Panc1 (cell line): ENCODE results near the gene STRN3. TPM values are rescaled to one million over a fixed set of nuclear protein-coding genes. Genes with fewer than 3 reads are reported as not detected.

Experiments
- ATAC-seq: fragments of 200-7000 bp; cut with Tn5 transposase; 2 replicates; pipeline ENCODE4 v1.9.1; 2020; ENCODE audit warnings: mild to moderate bottlenecking, moderate library complexity
- BruUV-seq: library from RNA; stranded (reverse); fragments of 400-500 nt; replicated peaks from 2 replicates; lab custom pipeline; 2021; lab: Mats Ljungman, UMichigan
- CTCF ChIA-PET: fragments of 300-600 bp; sonication (Branson Sonifier 250); formaldehyde crosslinking; loops from one replicate; lab custom pipeline; 2022; ENCODE audit warnings: antibody characterized with exemption; lab: Charles Lee
- POLR2A ChIA-PET: fragments of 300-600 bp; sonication (Branson Sonifier 250); formaldehyde crosslinking; loops from one replicate; lab custom pipeline; 2022; ENCODE audit warnings: antibody characterized with exemption; lab: Charles Lee
- DNase-seq: peaks from one replicate; pipeline ENCODE4 v3.0.0-alpha.2; 2010; ENCODE audit warnings: low read depth, low spot score
- H3K27ac ChIP-seq: 2 replicates; pipeline ENCODE4 v1.5.1; 2011; ENCODE audit warnings: mild to moderate bottlenecking, low read length, inconsistent platforms
- H3K27me3 ChIP-seq: fragments of 200-500 bp; sonication (Bioruptor generic); 2 replicates; pipeline ENCODE4 v1.6.0; 2014; ENCODE audit warnings: low read length, inconsistent platforms; ENCODE audit not compliant: control insufficient read depth, insufficient read depth
- H3K36me3 ChIP-seq: fragments of 200-500 bp; sonication (Bioruptor generic); 2 replicates; pipeline ENCODE4 v1.5.1; 2014; ENCODE audit warnings: inconsistent platforms, mild to moderate bottlenecking, low read length, moderate library complexity; ENCODE audit not compliant: control insufficient read depth, insufficient read depth
- H3K4me1 ChIP-seq: 2 replicates; pipeline ENCODE4 v1.5.1; 2011; ENCODE audit warnings: inconsistent platforms, mild to moderate bottlenecking, low read length, moderate library complexity; ENCODE audit not compliant: control insufficient read depth, insufficient read depth
- H3K4me3 ChIP-seq, 2 experiments: 2 replicates each; pipeline ENCODE4 v1.5.1; 2011 to 2012; ENCODE audit warnings: low read depth in 2 of 2, low read length in 2 of 2, mild to moderate bottlenecking in 2 of 2, inconsistent platforms in 1 of 2, moderate library complexity in 1 of 2
- H3K9me3 ChIP-seq: fragments of 200-500 bp; sonication (Bioruptor generic); 2 replicates; pipeline ENCODE4 v1.5.1; 2014; ENCODE audit warnings: low read depth, mild to moderate bottlenecking, inconsistent platforms, low read length, moderate library complexity; ENCODE audit not compliant: control insufficient read depth, insufficient read depth
- POLR2AphosphoS5 ChIP-seq: IDR thresholded peaks from 2 replicates; pipeline ENCODE4 v1.6.1; 2012; ENCODE audit warnings: mild to moderate bottlenecking, low read depth, low read length, moderate library complexity
- SIN3A ChIP-seq: IDR thresholded peaks from 2 replicates; pipeline ENCODE4 v1.6.1; 2012; ENCODE audit warnings: low read depth, mild to moderate bottlenecking, low read length, moderate library complexity, borderline replicate concordance; ENCODE audit not compliant: insufficient read depth
- TCF7L2 ChIP-seq: IDR thresholded peaks from 2 replicates; pipeline ENCODE4 v1.6.1; 2011; ENCODE audit warnings: mild to moderate bottlenecking, low read depth, low read length, inconsistent platforms
- in situ Hi-C: cut with HindIII; loops from 2 replicates; pipeline ENCODE4 v1.10.0; 2016; ENCODE audit warnings: low sequenced_read_pairs, low pct_unique_long_range_greater_than_20kb
- intact Hi-C: fragments of 100-400 bp; cut with micrococcal nuclease; formaldehyde crosslinking; loops from one replicate; pipeline ENCODE4 v1.10.0; 2022; ENCODE audit not compliant: unreplicated experiment
- total RNA-seq: library from RNA; stranded (reverse); gene quantifications from one replicate; pipeline ENCODE4 v1.2.1, GENCODE V29; 2021; ENCODE audit not compliant: unreplicated experiment
- TF ChIP-seq, protein P1 (sequence below): fragments of 450-650 bp; IDR thresholded peaks from 2 replicates; pipeline ENCODE4 v1.5.1; 2017; ENCODE audit warnings: mild to moderate bottlenecking
- TF ChIP-seq, protein P2 (sequence below), 2 experiments: IDR thresholded peaks; 2 replicates each; pipeline ENCODE4 v1.6.1; 2011 to 2012; ENCODE audit warnings: low read depth in 2 of 2, control low read depth in 1 of 2, low read length in 1 of 2, mild to moderate bottlenecking in 1 of 2, moderate library complexity in 1 of 2; ENCODE audit not compliant: insufficient read depth in 1 of 2

Gene STRN3
- total RNA-seq, 1 experiment from 2014 or later, result 29.2 TPM

DNA sequence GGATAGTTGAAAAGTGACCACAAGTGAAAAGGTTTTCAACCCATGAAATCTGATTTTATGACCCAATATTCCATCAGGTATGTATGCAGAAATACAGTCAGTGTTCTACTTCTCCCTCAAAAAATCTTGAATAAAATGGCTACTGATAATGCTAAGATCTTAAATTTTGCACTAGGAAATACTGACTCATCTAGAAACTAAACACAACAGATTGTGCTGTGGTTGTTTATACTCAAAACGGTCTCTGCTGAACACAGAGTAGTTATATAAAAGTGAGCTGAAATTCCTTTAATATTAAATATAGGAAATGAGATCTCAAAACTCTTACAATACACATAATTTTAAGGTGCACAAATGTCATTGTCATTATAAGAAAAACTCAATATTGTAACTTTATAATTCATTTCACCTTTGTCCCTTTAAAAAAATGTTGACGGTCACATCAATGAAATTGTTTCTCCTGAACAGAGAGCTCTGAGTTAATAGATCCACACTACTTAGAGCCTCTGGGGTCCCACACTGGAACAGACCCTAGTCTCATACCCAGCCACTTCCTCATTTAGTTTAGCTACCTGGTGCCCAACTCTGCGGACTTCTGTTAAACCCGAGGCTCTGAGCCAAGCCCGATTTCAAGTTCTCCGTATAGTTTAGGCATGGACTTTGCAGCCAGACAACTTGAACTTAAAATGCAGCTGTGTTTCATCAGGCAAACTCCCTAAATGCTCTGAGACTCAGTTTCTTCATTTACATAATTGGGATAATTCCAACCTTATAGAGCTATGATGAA is 142.5 kb downstream of the STRN3 start:
- ATAC-seq (no peak), DNase-seq (no peak)
- in situ Hi-C loops (no loop called here), intact Hi-C loops (no loop called here)
- ChIA-PET CTCF (no interaction called here), POLR2A (interaction anchor here (0.5 to 0.6 kb wide), 2 partner anchors 9 to 19 kb away, joined by 5 to 18 read pairs; no protein-coding TSS in a partner anchor)
- TF ChIP-seq SIN3A, result no peak
- TF ChIP-seq, protein P1, sequence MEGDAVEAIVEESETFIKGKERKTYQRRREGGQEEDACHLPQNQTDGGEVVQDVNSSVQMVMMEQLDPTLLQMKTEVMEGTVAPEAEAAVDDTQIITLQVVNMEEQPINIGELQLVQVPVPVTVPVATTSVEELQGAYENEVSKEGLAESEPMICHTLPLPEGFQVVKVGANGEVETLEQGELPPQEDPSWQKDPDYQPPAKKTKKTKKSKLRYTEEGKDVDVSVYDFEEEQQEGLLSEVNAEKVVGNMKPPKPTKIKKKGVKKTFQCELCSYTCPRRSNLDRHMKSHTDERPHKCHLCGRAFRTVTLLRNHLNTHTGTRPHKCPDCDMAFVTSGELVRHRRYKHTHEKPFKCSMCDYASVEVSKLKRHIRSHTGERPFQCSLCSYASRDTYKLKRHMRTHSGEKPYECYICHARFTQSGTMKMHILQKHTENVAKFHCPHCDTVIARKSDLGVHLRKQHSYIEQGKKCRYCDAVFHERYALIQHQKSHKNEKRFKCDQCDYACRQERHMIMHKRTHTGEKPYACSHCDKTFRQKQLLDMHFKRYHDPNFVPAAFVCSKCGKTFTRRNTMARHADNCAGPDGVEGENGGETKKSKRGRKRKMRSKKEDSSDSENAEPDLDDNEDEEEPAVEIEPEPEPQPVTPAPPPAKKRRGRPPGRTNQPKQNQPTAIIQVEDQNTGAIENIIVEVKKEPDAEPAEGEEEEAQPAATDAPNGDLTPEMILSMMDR, result no peak
- TF ChIP-seq, protein P2, sequence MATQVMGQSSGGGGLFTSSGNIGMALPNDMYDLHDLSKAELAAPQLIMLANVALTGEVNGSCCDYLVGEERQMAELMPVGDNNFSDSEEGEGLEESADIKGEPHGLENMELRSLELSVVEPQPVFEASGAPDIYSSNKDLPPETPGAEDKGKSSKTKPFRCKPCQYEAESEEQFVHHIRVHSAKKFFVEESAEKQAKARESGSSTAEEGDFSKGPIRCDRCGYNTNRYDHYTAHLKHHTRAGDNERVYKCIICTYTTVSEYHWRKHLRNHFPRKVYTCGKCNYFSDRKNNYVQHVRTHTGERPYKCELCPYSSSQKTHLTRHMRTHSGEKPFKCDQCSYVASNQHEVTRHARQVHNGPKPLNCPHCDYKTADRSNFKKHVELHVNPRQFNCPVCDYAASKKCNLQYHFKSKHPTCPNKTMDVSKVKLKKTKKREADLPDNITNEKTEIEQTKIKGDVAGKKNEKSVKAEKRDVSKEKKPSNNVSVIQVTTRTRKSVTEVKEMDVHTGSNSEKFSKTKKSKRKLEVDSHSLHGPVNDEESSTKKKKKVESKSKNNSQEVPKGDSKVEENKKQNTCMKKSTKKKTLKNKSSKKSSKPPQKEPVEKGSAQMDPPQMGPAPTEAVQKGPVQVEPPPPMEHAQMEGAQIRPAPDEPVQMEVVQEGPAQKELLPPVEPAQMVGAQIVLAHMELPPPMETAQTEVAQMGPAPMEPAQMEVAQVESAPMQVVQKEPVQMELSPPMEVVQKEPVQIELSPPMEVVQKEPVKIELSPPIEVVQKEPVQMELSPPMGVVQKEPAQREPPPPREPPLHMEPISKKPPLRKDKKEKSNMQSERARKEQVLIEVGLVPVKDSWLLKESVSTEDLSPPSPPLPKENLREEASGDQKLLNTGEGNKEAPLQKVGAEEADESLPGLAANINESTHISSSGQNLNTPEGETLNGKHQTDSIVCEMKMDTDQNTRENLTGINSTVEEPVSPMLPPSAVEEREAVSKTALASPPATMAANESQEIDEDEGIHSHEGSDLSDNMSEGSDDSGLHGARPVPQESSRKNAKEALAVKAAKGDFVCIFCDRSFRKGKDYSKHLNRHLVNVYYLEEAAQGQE (IDR thresholded peaks at IDR 0.05; ENCODE audit: insufficient read depth in 1 of 2, low read depth in 2 of 2, low read length in 1 of 2), result no peak
- TF ChIP-seq POLR2AphosphoS5, result no peak
- TF ChIP-seq TCF7L2, result no peak
- Histone ChIP-seq H3K27ac (no peak overlapping the region), H3K9me3 (no peaks in the 10 kb centered on the region), H3K4me3 (no peak overlapping the region), H3K27me3 (no peaks in the 10 kb centered on the region), H3K4me1 (no peaks in the 10 kb centered on the region), H3K36me3 (no peaks in the 10 kb centered on the region)
- BruUV-seq, result no TSS peak

DNA sequence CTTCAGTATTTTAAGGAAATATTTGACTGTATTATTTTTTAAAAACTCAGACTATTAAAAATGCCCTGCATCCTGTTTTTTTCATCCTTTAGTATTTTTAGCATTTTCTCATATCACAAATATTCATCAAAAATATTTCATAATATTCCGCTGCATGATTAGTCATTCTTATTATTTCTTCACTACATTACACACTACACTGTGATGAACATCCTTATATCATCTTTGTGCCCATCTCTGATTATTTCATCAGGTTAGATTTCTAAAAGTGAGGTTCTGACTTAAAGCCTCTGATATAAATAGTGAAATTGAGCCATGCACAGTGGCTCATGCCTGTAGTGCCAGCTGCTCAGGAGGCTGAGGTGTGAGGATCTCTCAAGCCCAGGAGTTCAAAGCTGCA is 143.7 kb downstream of the STRN3 start:
- TF ChIP-seq, protein P2 (IDR thresholded peaks at IDR 0.05; ENCODE audit: insufficient read depth in 1 of 2, low read depth in 2 of 2, low read length in 1 of 2), result no peak
- TF ChIP-seq SIN3A (no peak), POLR2AphosphoS5 (no peak), TCF7L2 (no peak)
- TF ChIP-seq, protein P1, result no peak
- ChIA-PET POLR2A (no interaction called here), CTCF (interaction anchor here (0.6 kb wide), 1 partner anchor 11 kb away, joined by 8 read pairs; no protein-coding TSS in a partner anchor)
- in situ Hi-C loops (no loop called here), intact Hi-C loops (no loop called here)
- no peak overlapping the region for H3K27ac ChIP-seq
- H3K4me3 ChIP-seq, result no peak overlapping the region
- no peaks in the 10 kb centered on the region for H3K9me3 ChIP-seq
- DNase-seq (no peak), ATAC-seq (no peak)
- H3K4me1 ChIP-seq, result no peaks in the 10 kb centered on the region
- BruUV-seq, result no TSS peak
- H3K27me3 ChIP-seq, result no peaks in the 10 kb centered on the region
- H3K36me3 ChIP-seq, result no peaks in the 10 kb centered on the region
